Embryonic facial prominence (tissue), 1 donor: ENCODE results near the gene ANKRD35.

Experiments
- DNase-seq: peaks from one replicate; pipeline ENCODE4 v3.0.0-alpha.2; 2016; ENCODE audit errors: extremely low spot score

ANKRD35 gene

GRCh38 chr1:145893306-145894055 is 7.8 kb upstream of the ANKRD35 start:
- DNase-seq, result no peak

GRCh38 chr1:145892486-145893087 is 6.9 kb upstream of the ANKRD35 start:
- no peak for DNase-seq

GRCh38 chr1:145891587-145892485 is 6.2 kb upstream of the ANKRD35 start:
- DNase-seq, result peak; percentile 84

GRCh38 chr1:145891143-145891542 is 5.5 kb upstream of the ANKRD35 start:
- DNase-seq, result no peak

GRCh38 chr1:145889722-145890121 is 4.1 kb upstream of the ANKRD35 start:
- DNase-seq, result no peak

GRCh38 chr1:145887631-145888030 is 2.0 kb upstream of the ANKRD35 start:
- no peak for DNase-seq

GRCh38 chr1:145886816-145887215 is 1.1 kb upstream of the ANKRD35 start:
- DNase-seq, result no peak

GRCh38 chr1:145886390-145886789 is 724 bp upstream of the ANKRD35 start:
- no peak for DNase-seq

GRCh38 chr1:145884675-145885074 is 991 bp downstream of the ANKRD35 start:
- DNase-seq, result no peak

GRCh38 chr1:145879775-145880174 is 5.9 kb downstream of the ANKRD35 start:
- DNase-seq, result no peak

- DNase-seq, result no peak
Measured at GRCh38 chr1:145878724-145879123, 6.9 kb downstream of the ANKRD35 start.

- no peak for DNase-seq
Measured at GRCh38 chr1:145877923-145878486, 7.7 kb downstream of the ANKRD35 start.

GRCh38 chr1:145874646-145875045 is 11.0 kb downstream of the ANKRD35 start:
- DNase-seq, result no peak

GRCh38 chr1:145871994-145872924 is 13.4 kb downstream of the ANKRD35 start:
- DNase-seq, result no peak

GRCh38 chr1:145868232-145868631 is 17.4 kb downstream of the ANKRD35 start:
- DNase-seq, result no peak

GRCh38 chr1:145863282-145864018 is 22.2 kb downstream of the ANKRD35 start:
- DNase-seq, result no peak

GRCh38 chr1:145859491-145860023 is 26.1 kb downstream of the ANKRD35 start:
- DNase-seq, result peak; percentile 84

GRCh38 chr1:145858901-145859490 is 26.7 kb downstream of the ANKRD35 start, which contains the start of gene PIAS3:
Gene PIAS3 (minus strand): TSS chr1:145859081. CDS start chr1:145858990, 91 bp downstream.
- DNase-seq, result peak; percentile 87

- DNase-seq, result no peak
Measured at GRCh38 chr1:145858238-145858900, 27.3 kb downstream of the ANKRD35 start.
